Neural progenitor cell (in vitro differentiated cells): Measurements from ENCODE around the gene ZNF420.

Experiments used
- CTCF ChIP-seq: fragments of 200-600 bp; sonication (generic); IDR thresholded peaks from 2 replicates; pipeline ENCODE4 v1.5.1; 2017; ENCODE audit warnings: antibody characterized with exemption, mild to moderate bottlenecking
- EZH2 ChIP-seq: fragments of 200-600 bp; sonication (generic); IDR thresholded peaks from 2 replicates; pipeline ENCODE4 v1.6.1; 2017; ENCODE audit warnings: antibody characterized with exemption, mild to moderate bottlenecking, moderate library complexity

- TF ChIP-seq CTCF (no peak), EZH2 (no peak)
Measured at GRCh38 chr19:37136111-37136510, 57.9 kb downstream of the ZNF420 start.
